Calu3 (cell line): ENCODE data around the gene CBFB. TPM values are rescaled to one million over a fixed set of nuclear protein-coding genes. Genes with fewer than 3 reads are reported as not detected.
"Not testable (repeated sequence)": the region's sequence is repeated elsewhere in the genome, so short reads cannot be mapped to it uniquely, and the experiment has no call there.

Source experiments
- BruUV-seq: library from RNA; stranded (reverse); fragments of 400-500 nt; replicated peaks from 2 replicates; lab custom pipeline; 2021; lab: Mats Ljungman, UMichigan
- CTCF ChIA-PET: fragments of 300-600 bp; sonication (Branson Sonifier 250); formaldehyde crosslinking; loops from one replicate; lab custom pipeline; 2022; ENCODE audit warnings: antibody characterized with exemption; lab: Charles Lee
- DNase-seq: peaks from one replicate; pipeline ENCODE4 v3.0.0; 2022
- H3K27ac Mint-ChIP-seq: one replicate; pipeline ENCODE4 v1.8.0; 2022; ENCODE audit warnings: mixed read lengths; ENCODE audit not compliant: unreplicated experiment
- H3K27me3 Mint-ChIP-seq: one replicate; pipeline ENCODE4 v1.8.0; 2022; ENCODE audit warnings: mixed read lengths; ENCODE audit not compliant: unreplicated experiment
- H3K36me3 Mint-ChIP-seq: one replicate; pipeline ENCODE4 v1.8.0; 2022; ENCODE audit warnings: mild to moderate bottlenecking, moderate library complexity, mixed read lengths; ENCODE audit not compliant: insufficient read depth, unreplicated experiment
- H3K4me1 Mint-ChIP-seq: one replicate; pipeline ENCODE4 v1.8.0; 2022; ENCODE audit warnings: mild to moderate bottlenecking, low read depth, mixed read lengths; ENCODE audit not compliant: unreplicated experiment
- H3K4me3 Mint-ChIP-seq: one replicate; pipeline ENCODE4 v1.8.0; 2022; ENCODE audit warnings: mild to moderate bottlenecking, low read depth, moderate library complexity, mixed read lengths; ENCODE audit not compliant: unreplicated experiment
- H3K9me3 Mint-ChIP-seq: one replicate; pipeline ENCODE4 v1.8.0; 2022; ENCODE audit warnings: low read depth, mixed read lengths; ENCODE audit not compliant: unreplicated experiment
- intact Hi-C: fragments of 100-400 bp; cut with micrococcal nuclease; formaldehyde crosslinking; loops from one replicate; pipeline ENCODE4 v1.10.0; 2022; ENCODE audit not compliant: unreplicated experiment
- total RNA-seq: library from RNA; stranded (reverse); gene quantifications from 2 replicates; pipeline ENCODE4 v1.2.3, GENCODE V29; 2022
- TF ChIP-seq, protein P1 (sequence below): fragments of 200-600 bp; IDR thresholded peaks from one replicate; pipeline ENCODE4 v1.8.0; 2022; ENCODE audit warnings: antibody characterized with exemption; ENCODE audit not compliant: unreplicated experiment

Gene CBFB
- total RNA-seq, 1 experiment from 2014 or later = 116 TPM

DNA sequence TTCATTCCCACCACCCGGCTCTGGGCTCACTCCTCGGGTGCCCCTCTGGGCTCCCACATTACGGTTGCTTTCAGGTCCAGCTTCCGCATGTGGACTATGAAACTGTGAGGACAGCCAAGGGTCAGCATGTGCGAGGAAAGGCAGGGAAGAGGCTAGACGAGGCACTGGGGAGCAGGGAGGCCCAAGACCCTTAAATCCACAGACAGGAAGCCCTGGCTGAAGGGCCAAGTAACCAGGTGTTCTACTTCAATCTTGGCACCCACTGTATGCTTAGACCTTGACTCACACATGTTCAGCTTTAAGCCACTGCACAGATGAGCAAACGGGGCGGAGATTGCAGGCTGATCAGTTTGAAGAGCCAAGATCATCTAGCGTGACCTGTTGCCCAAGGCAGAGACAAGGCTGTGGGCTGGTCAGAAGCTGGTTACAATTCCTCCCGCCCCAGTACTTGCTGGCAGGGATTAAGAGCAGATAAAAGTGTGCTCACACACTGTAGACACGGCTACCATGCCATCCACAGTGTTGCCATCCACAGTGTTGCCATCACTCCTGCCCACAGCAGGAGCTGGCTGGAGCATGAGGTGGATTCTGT is 40.7 kb upstream of the CBFB start, which contains the start of gene CES4A:
Gene CES4A (plus strand): TSS at position 393 of the 592 bp plus-strand sequence. CDS start 184 bp downstream, at position 577.
- no peak within 1 kb of the TSS for H3K27ac Mint-ChIP-seq
- DNase-seq = no peak
- no peaks in the 10 kb centered on the region for H3K27me3 Mint-ChIP-seq
- H3K4me3 Mint-ChIP-seq = no peak within 1 kb of the TSS
- TF ChIP-seq, protein P1, sequence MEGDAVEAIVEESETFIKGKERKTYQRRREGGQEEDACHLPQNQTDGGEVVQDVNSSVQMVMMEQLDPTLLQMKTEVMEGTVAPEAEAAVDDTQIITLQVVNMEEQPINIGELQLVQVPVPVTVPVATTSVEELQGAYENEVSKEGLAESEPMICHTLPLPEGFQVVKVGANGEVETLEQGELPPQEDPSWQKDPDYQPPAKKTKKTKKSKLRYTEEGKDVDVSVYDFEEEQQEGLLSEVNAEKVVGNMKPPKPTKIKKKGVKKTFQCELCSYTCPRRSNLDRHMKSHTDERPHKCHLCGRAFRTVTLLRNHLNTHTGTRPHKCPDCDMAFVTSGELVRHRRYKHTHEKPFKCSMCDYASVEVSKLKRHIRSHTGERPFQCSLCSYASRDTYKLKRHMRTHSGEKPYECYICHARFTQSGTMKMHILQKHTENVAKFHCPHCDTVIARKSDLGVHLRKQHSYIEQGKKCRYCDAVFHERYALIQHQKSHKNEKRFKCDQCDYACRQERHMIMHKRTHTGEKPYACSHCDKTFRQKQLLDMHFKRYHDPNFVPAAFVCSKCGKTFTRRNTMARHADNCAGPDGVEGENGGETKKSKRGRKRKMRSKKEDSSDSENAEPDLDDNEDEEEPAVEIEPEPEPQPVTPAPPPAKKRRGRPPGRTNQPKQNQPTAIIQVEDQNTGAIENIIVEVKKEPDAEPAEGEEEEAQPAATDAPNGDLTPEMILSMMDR = no peak
- CTCF ChIA-PET = no interaction called here
- BruUV-seq = no TSS peak
- H3K36me3 Mint-ChIP-seq = no peaks in the 10 kb centered on the region
- H3K9me3 Mint-ChIP-seq = no peaks in the 10 kb centered on the region
- intact Hi-C loops = no loop called here
- H3K4me1 Mint-ChIP-seq = no peaks in the 10 kb centered on the region

DNA sequence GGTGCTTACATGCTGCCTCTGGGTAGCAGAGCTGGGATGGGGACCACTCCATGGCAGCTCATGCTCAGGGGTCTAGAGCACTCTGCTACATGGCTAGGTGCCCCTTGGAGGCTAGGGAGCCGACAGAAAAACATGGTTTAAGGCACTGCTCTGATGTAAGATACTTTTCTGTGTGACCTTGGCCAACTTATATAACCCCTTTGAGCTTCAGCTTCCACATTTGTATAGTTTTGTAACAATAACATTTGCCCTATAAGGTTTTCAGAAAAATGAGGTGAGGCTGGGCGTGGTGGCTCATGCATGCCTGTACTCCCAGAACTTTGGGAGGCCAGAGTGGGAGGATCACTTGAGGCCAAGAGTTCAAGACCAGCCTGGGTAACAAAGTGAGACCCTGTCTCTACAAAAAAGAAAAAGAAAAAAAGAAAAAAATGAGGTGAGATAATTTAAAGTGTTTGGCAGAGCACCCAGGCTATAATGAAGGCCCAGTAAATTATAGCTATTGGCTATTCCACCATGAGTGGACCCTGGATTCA is 37.3 kb upstream of the CBFB start:
- no peaks in the 10 kb centered on the region for H3K9me3 Mint-ChIP-seq
- DNase-seq = no peak
- CTCF ChIA-PET = no interaction called here
- no TSS peak for BruUV-seq
- TF ChIP-seq, protein P1 = no peak
- H3K27ac Mint-ChIP-seq = no peak overlapping the region
- no peaks in the 10 kb centered on the region for H3K27me3 Mint-ChIP-seq
- intact Hi-C loops = no loop called here
- H3K36me3 Mint-ChIP-seq = no peaks in the 10 kb centered on the region
- no peak overlapping the region for H3K4me3 Mint-ChIP-seq
- H3K4me1 Mint-ChIP-seq = no peaks in the 10 kb centered on the region

DNA sequence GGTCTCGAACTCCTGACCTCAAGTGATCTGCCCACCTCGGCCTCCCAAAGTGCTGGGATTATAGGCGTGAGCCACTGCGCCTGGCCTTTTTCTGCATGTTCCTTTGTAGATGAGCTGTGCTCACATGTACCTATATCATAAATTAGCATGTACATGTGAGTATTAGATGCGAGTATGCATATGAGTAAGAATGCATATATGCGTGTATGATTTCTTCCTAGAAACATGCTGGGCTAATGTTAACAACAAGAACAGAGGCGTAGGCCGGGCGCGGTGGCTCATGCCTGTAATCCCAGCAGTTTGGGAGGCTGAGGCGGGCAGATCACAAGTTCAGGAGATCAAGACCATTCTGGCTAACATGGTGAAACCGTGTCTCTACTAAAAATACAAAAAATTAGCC is 35.4 kb upstream of the CBFB start:
- H3K27ac Mint-ChIP-seq, BruUV-seq, H3K36me3 Mint-ChIP-seq, H3K9me3 Mint-ChIP-seq, H3K4me1 Mint-ChIP-seq, intact Hi-C loops, H3K27me3 Mint-ChIP-seq, CTCF ChIA-PET, H3K4me3 Mint-ChIP-seq, DNase-seq: not testable (repeated sequence)

DNA sequence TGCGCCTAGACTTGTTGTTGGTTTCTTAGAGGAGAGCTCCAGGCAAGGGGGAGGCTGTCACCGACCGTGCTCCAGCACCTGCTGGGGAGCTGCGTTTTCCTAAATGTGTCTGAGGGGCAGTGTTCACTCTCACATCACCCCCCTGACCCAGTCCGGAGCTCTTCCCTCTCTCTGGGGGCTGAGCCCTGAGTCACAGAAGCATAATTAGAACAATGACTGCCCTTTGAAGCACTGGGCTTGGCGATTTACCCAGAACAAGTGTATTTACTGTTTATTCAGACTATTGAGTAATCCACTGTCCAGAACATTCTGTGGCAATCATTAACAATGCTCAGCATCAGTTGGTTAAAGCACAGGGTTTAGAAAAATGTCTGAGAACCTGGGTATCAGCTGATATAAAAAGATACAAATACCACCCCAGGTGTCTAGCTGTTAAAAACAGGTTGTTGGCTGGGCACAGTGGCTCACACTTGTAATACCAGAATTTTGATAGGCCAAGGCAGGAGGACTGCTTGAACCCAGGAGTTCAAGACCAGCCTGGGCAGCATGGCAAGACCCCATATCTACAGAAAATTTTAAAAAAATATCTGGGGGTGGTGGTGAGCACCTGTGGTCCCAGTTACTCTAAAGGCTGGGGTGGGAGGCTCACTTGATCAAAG is 32.5 kb upstream of the CBFB start:
- BruUV-seq = no TSS peak
- Mint-ChIP-seq H3K4me3 (no peak overlapping the region), H3K4me1 (no peaks in the 10 kb centered on the region), H3K9me3 (no peaks in the 10 kb centered on the region), H3K27ac (no peak overlapping the region), H3K36me3 (no peaks in the 10 kb centered on the region), H3K27me3 (peaks cover 22% of the 10 kb centered on the region)
- CTCF ChIA-PET = interaction anchor here (0.7 kb wide), 1 partner anchor 31 kb away, joined by 3 read pairs; no protein-coding TSS in a partner anchor
- TF ChIP-seq, protein P1 = no peak
- intact Hi-C loops = no loop called here
- DNase-seq = no peak
